ENCODE results near the gene F9.

Gene F9

GRCh38 chrX:139530550-139530949, at the start of gene F9:
Gene F9 (plus strand): TSS chrX:139530739. CDS start chrX:139530765, 26 bp downstream.
- no peak for TF ChIP-seq CTCF (IDR thresholded peaks at IDR 0.05; ENCODE audit: low read depth, low read length, missing control alignments)
- Histone ChIP-seq H3K4me3 (ENCODE audit: low read depth, low read length) (no peak within 1 kb of the TSS), H3K27me3 (replicated peaks) (no peaks in the 10 kb centered on the region), H3K27ac (no peak within 1 kb of the TSS), H3K36me3 (replicated peaks) (no peaks in the 10 kb centered on the region)
- no peak for DNase-seq
- in situ Hi-C loops (cut with HindIII; ENCODE audit: low pct_ligation_motif_present, low sequenced_read_pairs) = no loop called here

GRCh38 chrX:139483699-139484098, 46.8 kb upstream of the F9 start:
- no peak for TF ChIP-seq CTCF (IDR thresholded peaks at IDR 0.05; ENCODE audit: low read depth, low read length, missing control alignments)
- no peak overlapping the region for H3K4me3 ChIP-seq (ENCODE audit: low read depth, low read length)
- no peaks in the 10 kb centered on the region for H3K36me3 ChIP-seq (replicated peaks)
- in situ Hi-C loops (cut with HindIII; ENCODE audit: low pct_ligation_motif_present, low sequenced_read_pairs) = no loop called here
- H3K27ac ChIP-seq = no peak overlapping the region
- no peak for DNase-seq
- H3K27me3 ChIP-seq (replicated peaks) = no peaks in the 10 kb centered on the region

GRCh38 chrX:139484591-139484990, 45.9 kb upstream of the F9 start:
- in situ Hi-C loops (cut with HindIII; ENCODE audit: low pct_ligation_motif_present, low sequenced_read_pairs) = no loop called here
- TF ChIP-seq CTCF (IDR thresholded peaks at IDR 0.05; ENCODE audit: low read depth, low read length, missing control alignments) = no peak
- no peak overlapping the region for H3K27ac ChIP-seq

GRCh38 chrX:139495324-139495723, 35.2 kb upstream of the F9 start:
- H3K27ac ChIP-seq = no peak overlapping the region
- no peaks in the 10 kb centered on the region for H3K36me3 ChIP-seq (replicated peaks)
- no peaks in the 10 kb centered on the region for H3K27me3 ChIP-seq (replicated peaks)
- in situ Hi-C loops (cut with HindIII; ENCODE audit: low pct_ligation_motif_present, low sequenced_read_pairs) = no loop called here
- DNase-seq = no peak
- TF ChIP-seq CTCF (IDR thresholded peaks at IDR 0.05; ENCODE audit: low read depth, low read length, missing control alignments) = no peak
- no peak overlapping the region for H3K4me3 ChIP-seq (ENCODE audit: low read depth, low read length)

More at GRCh38 chrX:139484591-139484990, 45.9 kb upstream of the F9 start:
- Histone ChIP-seq H3K36me3 (replicated peaks) (no peaks in the 10 kb centered on the region), H3K4me3 (ENCODE audit: low read depth, low read length) (no peak overlapping the region), H3K27me3 (replicated peaks) (no peaks in the 10 kb centered on the region)
- no peak for DNase-seq

GRCh38 chrX:139506333-139506732, 24.2 kb upstream of the F9 start:
- Histone ChIP-seq H3K27me3 (replicated peaks) (no peaks in the 10 kb centered on the region), H3K36me3 (replicated peaks) (no peaks in the 10 kb centered on the region), H3K4me3 (ENCODE audit: low read depth, low read length) (no peak overlapping the region), H3K27ac (no peak overlapping the region)
- no peak for TF ChIP-seq CTCF (IDR thresholded peaks at IDR 0.05; ENCODE audit: low read depth, low read length, missing control alignments)
- in situ Hi-C loops (cut with HindIII; ENCODE audit: low pct_ligation_motif_present, low sequenced_read_pairs) = no loop called here
- DNase-seq = no peak

GRCh38 chrX:139508099-139508498, 22.4 kb upstream of the F9 start:
- no peak for TF ChIP-seq CTCF (IDR thresholded peaks at IDR 0.05; ENCODE audit: low read depth, low read length, missing control alignments)
- in situ Hi-C loops (cut with HindIII; ENCODE audit: low pct_ligation_motif_present, low sequenced_read_pairs) = no loop called here
- Histone ChIP-seq H3K36me3 (replicated peaks) (no peaks in the 10 kb centered on the region), H3K27ac (no peak overlapping the region), H3K4me3 (ENCODE audit: low read depth, low read length) (no peak overlapping the region), H3K27me3 (replicated peaks) (no peaks in the 10 kb centered on the region)
- no peak for DNase-seq

Measured in brain microvascular endothelial cell (primary cell).